Activated gamma-delta T cell treated with Interleukin-2 at 50 U/mL for 16 hours (primary cell): ENCODE measurements around the gene AMER2.

ENCODE experiments used
- DNase-seq: peaks from one replicate; pipeline ENCODE4 v3.0.0-alpha.2; 2020

Gene AMER2

GRCh38 chr13:25171517-25172302, at the start of gene AMER2:
Gene AMER2, minus strand, starts transcription at chr13:25172288. Its CDS starts 669 bp downstream, at chr13:25171619.
- DNase-seq: no peak

GRCh38 chr13:25218019-25218418, 45.9 kb upstream of the AMER2 start:
- no peak for DNase-seq

- DNase-seq: no peak
These were observed 45.2 kb upstream of the AMER2 start for GRCh38 chr13:25217023-25217885.

GRCh38 chr13:25215253-25215575, 43.1 kb upstream of the AMER2 start:
- DNase-seq: no peak

- no peak for DNase-seq
These were observed 42.6 kb upstream of the AMER2 start for GRCh38 chr13:25214491-25215252.

GRCh38 chr13:25213715-25214114, 41.6 kb upstream of the AMER2 start:
- DNase-seq: no peak

- DNase-seq: no peak
These were observed 38.9 kb upstream of the AMER2 start for GRCh38 chr13:25210842-25211569.

GRCh38 chr13:25207291-25207810, 35.3 kb upstream of the AMER2 start:
- no peak for DNase-seq

- no peak for DNase-seq
These were observed 32.8 kb upstream of the AMER2 start for GRCh38 chr13:25204863-25205262.

- no peak for DNase-seq
These were observed 31.1 kb upstream of the AMER2 start for GRCh38 chr13:25203127-25203740.

GRCh38 chr13:25200783-25201182, 28.7 kb upstream of the AMER2 start:
- no peak for DNase-seq

- DNase-seq: no peak
These were observed 26.6 kb upstream of the AMER2 start for GRCh38 chr13:25198647-25199046.

- DNase-seq: no peak
These were observed 24.9 kb upstream of the AMER2 start for GRCh38 chr13:25196971-25197370.

- DNase-seq: no peak
These were observed 20.8 kb upstream of the AMER2 start for GRCh38 chr13:25192936-25193335.

- no peak for DNase-seq
These were observed 20.4 kb upstream of the AMER2 start for GRCh38 chr13:25192489-25192888.

- no peak for DNase-seq
These were observed 20.0 kb upstream of the AMER2 start for GRCh38 chr13:25192052-25192451.

GRCh38 chr13:25190771-25191170, 18.7 kb upstream of the AMER2 start:
- DNase-seq: no peak

- no peak for DNase-seq
These were observed 18.2 kb upstream of the AMER2 start for GRCh38 chr13:25190256-25190655.

- no peak for DNase-seq
These were observed 15.5 kb upstream of the AMER2 start for GRCh38 chr13:25187596-25187995.

GRCh38 chr13:25186187-25186586, 14.1 kb upstream of the AMER2 start:
- no peak for DNase-seq

- no peak for DNase-seq
These were observed 9.5 kb upstream of the AMER2 start for GRCh38 chr13:25181597-25181996.
